SH-SY5Y (cell line): ENCODE measurements around the gene KRT36.

Experiments used
- GATA2 ChIP-seq: IDR thresholded peaks from 2 replicates; pipeline ENCODE4 v1.6.1; 2011; ENCODE audit warnings: mild to moderate bottlenecking, low read depth, low read length
- GATA3 ChIP-seq: IDR thresholded peaks from 2 replicates; pipeline ENCODE4 v1.6.1; 2011; ENCODE audit warnings: low read depth, mild to moderate bottlenecking, low read length, moderate library complexity

KRT36 gene

DNA sequence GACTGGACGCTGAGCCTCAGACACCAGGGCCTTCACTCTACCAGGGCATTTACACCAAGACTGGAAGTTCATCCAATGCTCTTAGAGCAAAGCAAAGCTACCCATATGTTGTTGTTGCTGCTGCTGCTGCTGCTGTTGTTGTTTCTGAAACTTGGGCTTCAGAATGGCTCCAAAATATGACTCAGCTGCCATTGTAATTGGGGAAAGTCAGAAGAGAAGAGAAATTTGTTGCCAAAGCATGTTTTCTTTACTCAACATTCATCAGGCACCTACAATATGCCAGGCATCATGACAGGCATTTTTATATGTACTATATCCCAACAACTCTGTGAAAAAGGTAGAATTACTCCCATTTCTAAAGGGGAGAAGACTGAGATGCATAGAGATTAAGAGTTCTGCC is 34.5 kb downstream of the KRT36 start:
- TF ChIP-seq GATA3 (no peak), GATA2 (no peak)

DNA sequence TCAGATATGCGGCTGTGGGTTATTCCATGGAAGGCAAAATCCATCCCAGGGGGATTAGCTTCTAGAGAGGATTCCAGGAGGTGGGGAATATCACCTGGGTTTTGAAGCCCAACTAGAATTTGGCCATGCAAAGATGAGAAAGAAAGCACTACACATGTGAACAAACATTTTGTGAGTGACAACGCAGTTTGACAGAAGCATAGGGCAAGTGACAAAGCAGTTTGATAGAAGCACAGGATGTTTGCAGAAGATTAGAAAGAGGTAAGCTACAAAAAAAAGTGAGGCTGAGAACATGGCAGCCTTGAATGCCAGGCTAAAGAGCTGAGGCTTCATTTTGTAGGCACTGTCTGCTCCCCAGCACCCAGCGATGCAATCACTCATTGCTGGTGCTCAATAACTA is 36.6 kb downstream of the KRT36 start:
- TF ChIP-seq GATA2 (no peak), GATA3 (no peak)

DNA sequence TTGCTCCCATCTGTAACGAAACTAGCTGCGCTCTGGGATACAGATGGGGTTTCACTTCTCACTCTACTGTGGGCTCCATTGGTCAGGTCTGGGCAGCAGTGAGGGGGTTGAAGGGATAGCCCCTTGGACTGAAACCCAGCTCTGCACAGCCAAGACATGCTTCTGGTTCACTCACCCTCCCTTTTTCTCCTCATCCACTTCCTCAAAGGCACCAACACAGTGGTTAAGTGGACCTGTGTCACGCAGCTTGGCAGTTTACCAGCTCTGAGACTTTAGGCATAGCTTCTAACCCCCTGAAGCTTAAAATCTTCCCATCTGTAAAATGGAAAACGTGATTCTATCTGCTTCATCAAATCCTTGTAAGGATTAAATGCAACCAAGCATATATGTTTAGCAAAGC is 37.4 kb downstream of the KRT36 start:
- TF ChIP-seq GATA3: no peak
- no peak for TF ChIP-seq GATA2

DNA sequence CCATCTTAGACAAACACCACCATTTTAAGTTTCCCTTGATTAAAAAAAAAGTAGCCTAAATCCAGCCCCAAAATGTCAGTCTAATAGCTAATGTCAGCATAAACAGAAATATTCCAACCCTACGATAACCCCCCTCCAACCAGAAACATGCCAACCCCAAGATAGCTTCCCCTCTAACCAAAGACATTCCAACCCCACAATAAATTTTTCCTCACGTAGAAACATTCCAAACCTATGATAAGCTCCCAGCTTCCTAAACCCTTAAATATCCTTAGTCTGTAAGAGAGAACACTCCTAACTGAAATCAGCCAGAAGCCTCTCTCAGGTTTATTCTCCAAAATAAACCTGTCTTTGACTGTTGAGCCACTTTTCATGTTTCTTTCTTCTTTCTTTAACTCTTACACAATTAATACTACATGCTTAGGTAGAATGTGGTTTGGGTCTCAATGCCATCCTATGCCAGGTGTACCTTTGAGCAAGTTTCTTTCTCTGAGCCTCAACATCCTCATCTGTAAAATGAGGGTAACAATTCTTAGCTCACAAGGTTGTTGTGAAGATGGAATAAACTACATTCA is 38.5 kb downstream of the KRT36 start:
- TF ChIP-seq GATA3 (no peak), GATA2 (no peak)

DNA sequence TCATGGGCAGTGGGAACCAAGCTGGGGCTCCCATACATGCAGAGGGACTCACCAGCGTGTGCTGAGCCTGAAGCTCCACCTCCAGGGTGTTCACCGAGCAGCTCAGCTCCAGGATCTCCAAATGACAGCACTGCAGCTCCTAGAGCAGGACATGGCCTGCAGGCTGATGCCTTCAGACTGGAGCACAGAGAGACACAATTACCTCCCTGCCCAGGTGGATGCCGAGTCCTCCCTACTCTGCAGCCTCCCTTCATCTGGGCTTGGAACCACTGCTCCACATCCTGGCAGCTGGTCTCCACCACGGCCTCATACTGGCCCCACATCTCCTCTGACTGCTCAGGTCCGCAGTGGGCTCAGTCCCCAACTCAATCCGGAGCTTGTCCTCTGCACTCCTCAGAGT is 40.7 kb downstream of the KRT36 start:
- no peak for TF ChIP-seq GATA2
- TF ChIP-seq GATA3: no peak

DNA sequence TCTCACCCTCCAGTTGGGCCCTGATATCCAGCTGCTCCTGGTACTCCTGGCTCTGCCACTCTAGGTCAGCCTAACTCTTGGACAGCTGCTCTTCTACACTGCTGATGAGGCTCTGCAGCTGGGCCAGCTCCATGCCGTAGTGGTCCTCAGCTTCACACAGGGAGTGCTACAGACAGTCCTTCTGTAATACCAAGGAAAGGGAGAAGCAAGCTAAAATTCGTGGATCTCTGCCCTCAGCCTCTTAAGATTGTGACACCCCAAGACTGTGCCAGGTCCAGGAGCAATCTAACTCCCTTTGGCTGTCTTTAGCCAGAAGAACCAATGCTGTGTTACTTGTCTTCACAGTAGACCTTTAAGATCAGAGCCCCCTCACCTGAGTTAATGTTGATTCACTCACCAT is 41.2 kb downstream of the KRT36 start:
- TF ChIP-seq GATA2 (no peak), GATA3 (no peak)

DNA sequence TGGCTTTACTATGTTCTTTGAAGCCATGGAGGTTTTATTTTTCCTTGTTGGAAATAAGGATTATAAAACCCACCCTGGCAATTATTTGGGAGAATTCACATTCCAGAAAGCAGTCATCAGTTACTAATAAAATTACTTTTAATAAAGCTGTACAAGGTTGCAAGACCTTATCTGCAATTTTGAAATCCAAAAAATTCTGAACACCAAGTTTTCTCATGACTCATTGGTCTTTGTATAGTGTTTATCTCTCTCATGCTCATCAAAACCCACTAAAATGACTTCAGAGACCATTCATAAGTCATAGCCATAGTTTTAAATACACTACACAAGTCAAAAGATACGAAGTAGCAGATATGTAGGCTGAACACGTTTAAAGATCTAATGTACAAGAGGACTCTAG is 42.9 kb downstream of the KRT36 start:
- TF ChIP-seq GATA3 (no peak), GATA2 (no peak)

DNA sequence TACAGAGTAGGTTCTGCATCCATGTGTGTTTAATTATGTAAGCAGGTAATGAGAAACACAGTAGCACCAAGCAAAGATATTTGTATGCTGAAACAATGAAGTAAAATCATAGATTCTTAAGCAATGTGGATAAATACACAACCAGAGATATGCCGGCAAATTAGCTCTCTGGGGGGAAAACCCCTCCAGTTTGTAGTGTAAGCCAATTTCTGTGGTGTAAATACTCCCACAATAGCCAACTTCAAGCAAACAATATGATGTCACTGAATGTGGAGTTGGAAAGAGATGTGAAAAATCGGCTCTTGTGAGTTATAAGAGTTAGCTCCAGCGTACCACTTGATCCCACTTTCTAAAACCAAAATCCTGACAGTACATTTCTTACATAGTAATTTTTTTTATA is 45.1 kb downstream of the KRT36 start:
- TF ChIP-seq GATA3 (no peak), GATA2 (no peak)

DNA sequence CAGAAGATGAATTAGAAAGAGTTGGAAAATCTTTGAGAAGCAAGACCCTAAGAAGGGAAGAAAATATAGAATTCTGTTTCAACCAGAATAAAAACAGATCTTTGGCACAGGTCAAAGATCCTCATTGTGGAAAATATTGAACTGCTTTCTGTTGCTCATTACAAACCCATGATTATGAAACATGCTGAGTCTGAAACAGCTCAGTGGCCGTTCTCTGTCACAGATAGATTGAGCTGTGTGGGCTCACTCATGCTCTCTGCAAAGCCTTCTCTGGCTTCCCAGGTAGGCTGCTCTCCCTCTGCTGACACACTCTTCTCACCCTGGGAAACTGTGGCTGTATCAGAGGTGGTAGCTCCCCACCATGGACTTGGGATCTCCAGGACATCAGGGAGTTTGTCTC is 45.5 kb downstream of the KRT36 start:
- TF ChIP-seq GATA2 (no peak), GATA3 (no peak)

DNA sequence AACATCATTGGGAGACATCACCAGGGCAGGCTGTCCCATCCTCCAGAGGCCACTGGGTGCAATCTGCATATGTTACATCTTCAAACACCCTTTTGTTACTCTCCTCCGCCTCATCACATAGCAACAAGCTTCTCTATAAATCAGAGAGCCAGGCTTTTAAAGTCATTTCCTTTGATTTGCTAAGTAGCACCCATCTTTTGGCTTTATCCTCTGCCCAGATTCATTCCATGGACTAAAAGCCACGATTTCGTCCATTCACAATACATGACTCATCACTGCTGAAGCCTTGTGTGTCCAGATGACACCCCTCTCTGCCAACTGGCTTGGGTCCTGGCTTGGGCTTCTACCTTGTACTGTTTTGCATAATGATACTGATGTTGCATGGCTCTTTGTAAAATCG is 47.0 kb downstream of the KRT36 start:
- no peak for TF ChIP-seq GATA2

DNA sequence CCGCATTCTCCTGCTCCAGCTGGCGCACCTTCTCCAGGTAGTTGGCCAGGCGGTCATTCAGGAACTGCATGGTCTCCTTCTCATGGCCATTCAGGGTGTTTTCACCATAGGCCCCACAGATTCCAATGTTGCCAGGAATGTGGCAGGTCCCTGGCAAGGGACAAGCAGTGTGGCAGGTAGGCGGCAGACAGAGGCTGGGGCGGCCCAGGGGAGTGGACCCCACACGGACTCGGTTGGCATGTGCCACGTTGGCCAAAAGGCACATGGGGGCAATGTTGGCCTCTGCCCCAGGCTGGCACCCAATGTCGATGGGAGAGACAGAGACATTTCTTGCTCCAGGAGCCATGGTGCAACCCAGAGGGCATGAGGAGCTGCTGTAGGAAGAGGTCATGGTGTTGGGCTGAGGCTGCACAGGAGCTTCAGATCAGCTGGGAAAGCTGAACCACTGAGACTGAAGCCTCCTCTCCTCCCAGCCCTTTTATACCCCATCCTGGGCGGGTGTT is 49.1 kb downstream of the KRT36 start, which contains the start of gene KRT38:
TSS of gene KRT38 (minus strand) at position 453 of the 503 bp plus-strand sequence. CDS start at position 391, 62 bp downstream.
- TF ChIP-seq GATA2: no peak
- TF ChIP-seq GATA3: no peak

DNA sequence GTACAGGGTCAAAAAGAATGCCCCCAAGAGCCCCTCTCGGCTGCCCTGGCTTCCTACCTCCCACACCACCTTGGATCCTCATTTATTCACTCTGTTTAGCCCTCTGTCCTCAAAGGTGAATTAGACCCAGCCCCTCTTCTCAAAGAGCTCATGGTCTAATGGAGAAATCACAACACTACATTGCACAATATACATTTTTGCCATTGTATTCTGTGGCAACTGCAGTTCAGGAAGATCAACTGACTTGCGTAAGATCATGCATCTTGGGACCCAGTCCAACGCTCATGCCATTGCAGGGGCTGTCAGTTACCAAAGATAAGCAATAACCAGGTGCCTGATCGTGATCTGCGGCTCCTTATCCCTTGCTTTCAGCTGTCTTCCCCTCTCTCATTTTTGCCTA is 50.3 kb downstream of the KRT36 start:
- no peak for TF ChIP-seq GATA3
- no peak for TF ChIP-seq GATA2

DNA sequence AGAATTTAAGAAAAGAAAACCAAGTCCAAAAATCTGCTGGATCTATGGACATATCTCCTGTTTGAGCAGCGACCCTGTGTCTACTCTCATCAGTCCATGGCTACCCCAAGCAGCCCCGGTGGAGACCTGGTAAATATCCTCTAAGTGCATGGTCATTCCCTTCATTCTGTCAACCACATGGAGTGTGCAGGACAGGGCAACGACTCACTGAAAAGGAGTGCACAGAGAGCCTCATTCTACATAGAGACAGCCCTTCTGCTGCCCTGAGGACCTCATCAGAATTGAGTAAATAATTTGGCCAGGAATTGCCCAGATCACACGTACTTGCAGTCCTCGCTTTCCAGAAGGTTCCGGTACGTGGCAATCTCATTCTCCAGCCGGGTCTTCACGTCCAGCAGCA is 51.9 kb downstream of the KRT36 start:
- TF ChIP-seq GATA3 (no peak), GATA2 (no peak)

DNA sequence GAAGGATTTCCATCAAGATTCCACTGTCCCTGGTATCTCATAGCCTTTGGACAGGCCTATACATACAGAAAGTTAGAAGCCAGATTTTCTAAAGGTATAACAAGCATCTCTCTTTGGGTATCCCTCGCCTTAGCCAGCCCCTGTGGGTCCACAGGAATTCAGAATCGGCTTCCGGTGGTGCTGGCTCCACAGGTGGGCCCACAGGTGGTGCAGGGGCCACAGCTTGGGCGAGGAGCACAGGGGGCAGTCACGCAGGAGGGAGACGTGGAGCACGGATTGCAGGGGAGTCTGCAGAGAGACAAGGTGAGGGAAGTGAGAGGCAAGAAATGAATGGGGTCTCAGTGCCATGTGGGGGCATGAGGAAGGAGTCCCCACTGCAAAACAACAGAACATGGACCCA is 52.5 kb downstream of the KRT36 start:
- TF ChIP-seq GATA2 (no peak), GATA3 (no peak)
